ENCODE data around the gene LCN12. TPM values are rescaled to one million over a fixed set of nuclear protein-coding genes. Genes with fewer than 3 reads are reported as not detected.

Gene LCN12
- total RNA-seq, 4 donors from 2014 or later: 1.8 to 8.7 (median 7.9) TPM; not detected in 1

GRCh38 chr9:136936645-136937170, 15.4 kb upstream of the LCN12 start:
- Histone ChIP-seq H3K36me3 (peaks cover 0 to 23% (median 0%) of the 10 kb centered on the region in 3 donors), H3K9me3 (no peaks in the 10 kb centered on the region), H3K27me3 (no peaks in the 10 kb centered on the region), H3K4me1 (no peaks in the 10 kb centered on the region), H3K4me3 (no peak overlapping the region), H3K27ac (no peak overlapping the region)
- TF ChIP-seq CTCF (IDR thresholded peaks at IDR 0.05) (no peak), POLR2A (IDR thresholded peaks at IDR 0.05) (no peak)
- DNase-seq: no peak

GRCh38 chr9:136937186-136938001, 14.7 kb upstream of the LCN12 start:
- no peak for TF ChIP-seq POLR2A (IDR thresholded peaks at IDR 0.05)
- no peaks in the 10 kb centered on the region for H3K27me3 ChIP-seq
- peaks cover 0 to 30% (median 0%) of the 10 kb centered on the region in 3 donors for H3K36me3 ChIP-seq
- DNase-seq: peak in 1 of 3 donors; percentile 25
- H3K9me3 ChIP-seq: no peaks in the 10 kb centered on the region
- H3K4me1 ChIP-seq: peaks cover 0 to 2% (median 0%) of the 10 kb centered on the region in 4 donors
- no peak overlapping the region for H3K4me3 ChIP-seq
- peak overlapping the region in 1 of 4 donors; percentile 14 for H3K27ac ChIP-seq

- no peak for DNase-seq
- Histone ChIP-seq H3K27me3 (no peaks in the 10 kb centered on the region), H3K4me1 (peaks cover 0 to 14% (median 8%) of the 10 kb centered on the region in 4 donors), H3K9me3 (no peaks in the 10 kb centered on the region), H3K27ac (no peak overlapping the region), H3K36me3 (peaks cover 0 to 37% (median 0%) of the 10 kb centered on the region in 3 donors), H3K4me3 (no peak overlapping the region)
- TF ChIP-seq POLR2A (IDR thresholded peaks at IDR 0.05) (no peak), CTCF (IDR thresholded peaks at IDR 0.05) (no peak)
These were observed 12.6 kb upstream of the LCN12 start for GRCh38 chr9:136939431-136939995.

- no peak for TF ChIP-seq CTCF (IDR thresholded peaks at IDR 0.05)
- no peak for TF ChIP-seq POLR2A (IDR thresholded peaks at IDR 0.05)
- H3K4me1 ChIP-seq: peaks cover 0 to 18% (median 8%) of the 10 kb centered on the region in 4 donors
- H3K4me3 ChIP-seq: no peak overlapping the region
- no peaks in the 10 kb centered on the region for H3K9me3 ChIP-seq
- H3K36me3 ChIP-seq: peaks cover 0 to 37% (median 0%) of the 10 kb centered on the region in 3 donors
- H3K27ac ChIP-seq: no peak overlapping the region
- no peaks in the 10 kb centered on the region for H3K27me3 ChIP-seq
- no peak for DNase-seq
These were observed 12.0 kb upstream of the LCN12 start for GRCh38 chr9:136939996-136940525.

- Histone ChIP-seq H3K27ac (no peak overlapping the region), H3K27me3 (no peaks in the 10 kb centered on the region), H3K4me1 (peaks cover 0 to 18% (median 8%) of the 10 kb centered on the region in 4 donors), H3K4me3 (no peak overlapping the region), H3K9me3 (no peaks in the 10 kb centered on the region), H3K36me3 (peaks cover 0 to 37% (median 0%) of the 10 kb centered on the region in 3 donors)
- DNase-seq: no peak
- no peak for TF ChIP-seq CTCF (IDR thresholded peaks at IDR 0.05)
- no peak for TF ChIP-seq POLR2A (IDR thresholded peaks at IDR 0.05)
These were observed 11.4 kb upstream of the LCN12 start for GRCh38 chr9:136940526-136941230.

Data from Peyer's patch (tissue), 4 donors.